Prostate gland (tissue), 2 donors: ENCODE data around the gene TPX2.

Experiments used
- POLR2A ChIP-seq: fragments of 450-650 bp; IDR thresholded peaks from one replicate; pipeline ENCODE4 v1.6.1; 2016; ENCODE audit warnings: antibody characterized with exemption, mild to moderate bottlenecking
- TF ChIP-seq, protein P1 (sequence below), 4 experiments: fragments of 200-600 bp in 2 of 4; fragments of 450-650 bp in 2 of 4; sonication (generic) in 2 of 4; IDR thresholded peaks; 1 replicate in 3 of 4; 2 replicates in 1 of 4; pipeline ENCODE4 v1.5.1; 2016 to 2019; ENCODE audit warnings: antibody characterized with exemption in 4 of 4, mild to moderate bottlenecking in 2 of 4, moderate library complexity in 2 of 4

DNA sequence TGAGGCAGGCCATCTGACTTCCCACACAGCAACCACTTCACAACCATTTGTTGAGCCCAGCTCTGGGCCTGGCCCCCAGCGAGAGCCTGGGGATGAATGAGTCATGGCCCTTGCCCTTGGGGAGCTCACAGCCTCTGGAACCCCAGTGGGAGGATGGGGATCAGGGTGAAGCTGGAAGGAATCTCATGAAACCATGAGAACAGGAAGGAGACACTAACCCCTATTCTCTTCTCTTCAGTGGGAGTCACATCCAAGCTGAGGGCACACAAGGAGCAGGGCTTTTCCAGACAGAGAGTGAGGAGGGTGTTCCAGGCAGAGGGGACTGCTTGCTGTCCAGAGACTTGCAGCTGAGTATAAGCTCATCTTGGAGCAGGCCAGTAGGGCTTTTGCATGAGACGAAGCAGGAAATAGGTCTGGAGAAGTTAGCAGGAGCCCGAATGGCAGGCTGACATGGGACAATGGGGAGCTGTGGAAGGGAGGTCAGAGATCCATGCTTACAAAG is 98.9 kb downstream of the TPX2 start:
- TF ChIP-seq, protein P1, sequence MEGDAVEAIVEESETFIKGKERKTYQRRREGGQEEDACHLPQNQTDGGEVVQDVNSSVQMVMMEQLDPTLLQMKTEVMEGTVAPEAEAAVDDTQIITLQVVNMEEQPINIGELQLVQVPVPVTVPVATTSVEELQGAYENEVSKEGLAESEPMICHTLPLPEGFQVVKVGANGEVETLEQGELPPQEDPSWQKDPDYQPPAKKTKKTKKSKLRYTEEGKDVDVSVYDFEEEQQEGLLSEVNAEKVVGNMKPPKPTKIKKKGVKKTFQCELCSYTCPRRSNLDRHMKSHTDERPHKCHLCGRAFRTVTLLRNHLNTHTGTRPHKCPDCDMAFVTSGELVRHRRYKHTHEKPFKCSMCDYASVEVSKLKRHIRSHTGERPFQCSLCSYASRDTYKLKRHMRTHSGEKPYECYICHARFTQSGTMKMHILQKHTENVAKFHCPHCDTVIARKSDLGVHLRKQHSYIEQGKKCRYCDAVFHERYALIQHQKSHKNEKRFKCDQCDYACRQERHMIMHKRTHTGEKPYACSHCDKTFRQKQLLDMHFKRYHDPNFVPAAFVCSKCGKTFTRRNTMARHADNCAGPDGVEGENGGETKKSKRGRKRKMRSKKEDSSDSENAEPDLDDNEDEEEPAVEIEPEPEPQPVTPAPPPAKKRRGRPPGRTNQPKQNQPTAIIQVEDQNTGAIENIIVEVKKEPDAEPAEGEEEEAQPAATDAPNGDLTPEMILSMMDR (IDR thresholded peaks at IDR 0.05): no peak
- TF ChIP-seq POLR2A: no peak
